Measurements from ENCODE around the gene OSBPL10.
"Not testable (repeated sequence)": the region's sequence is repeated elsewhere in the genome, so short reads cannot be mapped to it uniquely, and the experiment has no call there.

Gene OSBPL10, protein sequence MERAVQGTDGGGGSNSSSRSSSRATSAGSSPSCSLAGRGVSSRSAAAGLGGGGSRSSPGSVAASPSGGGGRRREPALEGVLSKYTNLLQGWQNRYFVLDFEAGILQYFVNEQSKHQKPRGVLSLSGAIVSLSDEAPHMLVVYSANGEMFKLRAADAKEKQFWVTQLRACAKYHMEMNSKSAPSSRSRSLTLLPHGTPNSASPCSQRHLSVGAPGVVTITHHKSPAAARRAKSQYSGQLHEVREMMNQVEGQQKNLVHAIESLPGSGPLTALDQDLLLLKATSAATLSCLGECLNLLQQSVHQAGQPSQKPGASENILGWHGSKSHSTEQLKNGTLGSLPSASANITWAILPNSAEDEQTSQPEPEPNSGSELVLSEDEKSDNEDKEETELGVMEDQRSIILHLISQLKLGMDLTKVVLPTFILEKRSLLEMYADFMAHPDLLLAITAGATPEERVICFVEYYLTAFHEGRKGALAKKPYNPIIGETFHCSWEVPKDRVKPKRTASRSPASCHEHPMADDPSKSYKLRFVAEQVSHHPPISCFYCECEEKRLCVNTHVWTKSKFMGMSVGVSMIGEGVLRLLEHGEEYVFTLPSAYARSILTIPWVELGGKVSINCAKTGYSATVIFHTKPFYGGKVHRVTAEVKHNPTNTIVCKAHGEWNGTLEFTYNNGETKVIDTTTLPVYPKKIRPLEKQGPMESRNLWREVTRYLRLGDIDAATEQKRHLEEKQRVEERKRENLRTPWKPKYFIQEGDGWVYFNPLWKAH

DNA sequence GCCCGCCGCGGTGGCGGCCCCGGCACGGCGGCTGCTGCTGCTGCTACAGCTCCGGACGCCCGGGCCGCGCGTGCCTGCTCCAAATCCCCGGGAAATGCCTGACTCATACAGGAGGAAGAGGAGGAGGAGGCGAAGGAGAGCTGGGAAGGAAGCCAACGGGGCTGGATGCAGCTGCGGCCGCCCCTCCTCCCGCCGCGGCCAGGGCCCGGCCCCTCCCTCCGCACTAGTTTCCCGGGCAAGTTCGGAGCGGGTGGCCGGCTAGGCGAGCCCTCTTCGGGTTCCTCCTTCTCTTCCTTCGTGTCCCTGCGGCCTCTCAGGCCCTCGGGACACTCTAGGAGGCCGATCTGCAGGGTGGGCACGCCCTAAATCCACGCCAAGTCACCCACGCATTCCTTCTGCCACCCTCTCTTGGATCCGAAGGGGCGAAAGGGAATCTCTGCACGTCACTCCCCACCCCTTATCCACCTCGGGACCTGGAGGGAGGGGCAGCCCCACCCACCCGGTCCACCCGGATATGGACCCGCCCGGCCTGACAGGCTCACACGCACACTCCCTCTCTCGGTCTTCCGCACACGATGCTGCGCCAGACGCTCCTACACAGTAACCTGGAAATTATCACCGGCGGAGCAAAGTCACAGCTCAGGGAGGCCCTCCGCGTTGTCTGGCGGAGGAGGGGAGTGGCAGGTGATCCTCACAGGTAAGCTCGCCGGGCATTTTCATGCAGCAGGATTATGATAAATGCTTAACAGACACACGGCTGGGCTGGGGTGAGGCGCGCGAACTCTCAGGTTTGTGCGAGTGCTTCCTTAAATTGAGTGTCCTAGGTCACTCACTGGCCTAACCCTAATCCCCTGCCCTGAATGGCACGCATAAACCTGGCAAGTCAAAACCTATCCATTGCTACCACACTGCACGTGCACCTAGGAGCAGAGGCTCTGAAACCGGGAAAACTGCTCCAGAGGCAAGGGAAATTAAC, at the start of gene OSBPL10, which contains the start of gene ZNF860:
Gene OSBPL10 (minus strand): TSS at position 57 of the 976 bp plus-strand sequence. CDS start 83 bp downstream, outside the sequence.
Gene ZNF860 (plus strand): TSS at position 545 of the 976 bp plus-strand sequence. CDS start 7,330 bp downstream, outside the sequence.
- peak; percentile 22 for DNase-seq

DNA sequence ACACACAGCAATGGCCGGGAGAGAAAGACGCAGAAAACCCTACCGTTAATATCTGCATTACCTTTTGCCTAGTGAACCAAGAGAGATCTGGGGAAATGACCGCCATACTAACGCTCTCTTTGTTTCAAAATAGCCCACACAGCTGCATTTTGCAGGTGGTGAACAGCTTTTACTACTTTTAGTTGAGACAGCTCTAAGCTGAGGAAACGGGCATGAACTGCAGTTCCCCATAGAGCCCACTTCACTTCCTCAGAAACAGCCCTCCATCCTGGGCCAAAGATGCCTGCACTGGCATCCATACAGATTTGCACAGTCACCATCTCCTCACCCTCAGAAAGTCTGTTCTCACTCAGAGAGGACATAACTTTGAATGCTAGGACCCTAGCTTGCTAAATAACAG, 45.5 kb upstream of the OSBPL10 start:
- DNase-seq, result no peak

DNA sequence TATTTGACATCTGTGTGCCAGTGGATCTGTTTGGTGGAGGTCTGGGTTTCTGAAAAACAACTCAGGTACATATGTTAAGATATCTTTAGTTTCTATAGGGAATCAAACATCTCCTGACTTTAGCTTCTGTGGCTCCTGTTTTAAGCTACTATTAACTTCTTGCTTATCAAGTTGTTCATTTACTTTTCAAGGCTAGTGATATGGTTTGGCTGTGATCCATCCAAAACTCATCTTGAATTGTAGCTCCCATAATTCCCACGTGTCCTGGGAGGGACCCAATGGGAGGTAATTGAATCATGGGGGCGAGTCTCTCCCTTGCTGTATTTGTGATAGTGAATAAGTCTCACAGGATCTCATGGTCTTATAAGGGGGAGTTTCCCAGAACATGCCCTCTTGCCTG, 41.9 kb upstream of the OSBPL10 start:
- no peak for DNase-seq

DNA sequence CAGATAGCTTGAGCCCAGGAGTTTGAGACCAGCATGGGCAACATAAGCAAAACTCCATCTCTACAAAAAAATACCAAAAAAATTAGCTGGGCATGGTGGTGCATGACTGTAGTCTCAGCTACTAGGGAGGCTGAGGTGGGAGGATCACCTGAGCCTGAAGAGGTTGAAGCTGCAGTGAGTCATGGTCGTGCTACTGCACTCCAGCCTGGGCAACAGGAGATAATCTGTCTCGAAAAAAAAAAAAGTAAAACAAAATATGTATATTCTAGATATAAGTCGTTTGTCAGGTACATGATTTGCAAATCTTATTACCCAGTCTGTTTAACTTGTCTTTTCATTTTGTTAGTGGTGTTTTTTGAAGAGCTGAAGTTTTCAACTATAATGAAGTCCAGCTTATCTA, 40.7 kb upstream of the OSBPL10 start:
- DNase-seq, result no peak

DNA sequence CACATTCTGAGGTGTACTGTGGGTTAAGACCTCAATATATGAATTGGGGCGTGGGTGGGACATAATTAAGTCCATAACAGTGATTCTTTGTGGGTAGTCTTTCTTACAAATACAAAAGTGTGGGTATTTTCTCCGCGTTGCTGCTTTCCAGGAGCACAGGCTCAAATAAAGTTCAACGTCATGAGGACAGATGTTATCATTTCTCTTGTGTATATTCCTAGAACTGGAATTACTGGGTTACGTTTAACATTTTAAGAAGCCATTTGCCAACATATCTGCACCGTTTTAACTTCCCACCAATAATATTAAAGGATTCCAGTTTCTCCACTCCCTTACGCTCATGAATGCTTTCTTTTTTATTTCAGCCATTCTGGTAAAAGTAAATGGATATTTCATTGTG, 40.1 kb upstream of the OSBPL10 start:
- no peak for DNase-seq

DNA sequence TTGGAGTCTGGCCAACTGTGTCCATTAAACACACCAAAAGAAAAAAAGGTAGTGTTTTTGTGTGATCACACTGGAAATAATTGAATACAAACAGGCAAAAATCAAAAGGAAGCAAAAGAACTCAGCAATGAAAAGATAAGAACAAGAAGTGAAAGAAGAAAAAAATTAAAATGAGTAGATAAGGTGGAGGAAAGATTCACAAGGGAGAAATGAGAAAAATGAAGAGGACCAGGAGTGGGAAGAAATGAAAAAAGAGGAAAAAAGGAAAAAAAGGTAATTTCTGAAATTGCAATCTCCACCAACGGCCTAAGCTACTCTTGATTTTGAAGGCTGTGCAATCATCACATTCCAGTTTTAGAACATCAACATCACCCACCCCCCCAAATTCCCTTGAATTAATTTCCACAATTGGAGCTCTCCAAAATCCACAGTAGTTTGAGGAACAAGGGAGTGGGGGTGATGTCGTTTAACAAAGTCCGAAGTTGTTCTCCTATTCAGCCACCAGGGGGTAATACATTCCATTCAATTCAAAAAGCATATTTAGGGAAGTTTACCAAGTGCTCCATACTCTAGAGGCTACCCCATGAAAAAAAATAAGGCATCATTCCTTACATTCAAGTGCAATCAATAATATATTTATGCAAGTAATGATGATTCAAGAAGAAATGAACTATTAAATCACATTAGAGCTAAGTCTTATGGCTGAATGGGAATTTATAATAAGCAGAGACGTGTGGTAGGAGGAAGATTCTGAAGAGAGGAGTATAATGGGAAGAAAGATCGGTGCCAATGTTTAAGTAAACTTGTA, 37.9 kb upstream of the OSBPL10 start:
- DNase-seq, result no peak

DNA sequence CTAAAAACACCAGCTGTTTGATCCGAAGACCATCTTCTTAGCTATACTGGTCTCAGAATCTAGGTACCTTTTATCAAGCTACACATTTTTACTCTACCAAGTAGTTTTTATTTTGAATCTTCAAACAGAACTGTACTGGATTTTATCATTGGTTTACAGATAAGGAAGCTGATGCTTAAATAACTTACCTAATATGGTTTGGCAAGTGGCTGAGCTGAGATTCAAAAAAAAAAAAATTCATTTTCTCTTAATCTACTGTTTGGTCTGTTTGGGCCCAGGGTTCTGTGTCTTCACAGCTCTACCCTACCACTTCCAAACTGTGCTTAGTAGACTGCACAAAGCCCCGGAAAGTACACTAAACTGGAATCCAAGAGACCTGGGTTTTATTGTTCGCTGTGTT, 36.2 kb upstream of the OSBPL10 start:
- DNase-seq, result no peak

DNA sequence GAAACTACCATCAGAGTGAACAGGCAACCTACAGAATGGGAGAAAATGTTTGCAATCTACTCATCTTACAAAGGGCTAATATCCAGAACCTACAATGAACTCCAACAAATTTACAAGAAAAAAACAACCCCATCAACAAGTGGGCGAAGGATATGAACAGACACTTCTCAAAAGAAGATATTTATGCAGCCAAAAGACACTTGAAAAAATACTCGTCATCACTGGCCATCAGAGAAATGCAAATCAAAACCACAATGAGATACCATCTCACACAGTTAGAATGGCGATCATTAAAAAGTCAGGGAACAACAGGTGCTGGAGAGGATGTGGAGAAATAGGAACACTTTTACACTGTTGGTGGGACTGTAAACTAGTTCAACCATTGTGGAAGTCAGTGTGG, 34.6 kb upstream of the OSBPL10 start:
- DNase-seq, result not testable (repeated sequence)

DNA sequence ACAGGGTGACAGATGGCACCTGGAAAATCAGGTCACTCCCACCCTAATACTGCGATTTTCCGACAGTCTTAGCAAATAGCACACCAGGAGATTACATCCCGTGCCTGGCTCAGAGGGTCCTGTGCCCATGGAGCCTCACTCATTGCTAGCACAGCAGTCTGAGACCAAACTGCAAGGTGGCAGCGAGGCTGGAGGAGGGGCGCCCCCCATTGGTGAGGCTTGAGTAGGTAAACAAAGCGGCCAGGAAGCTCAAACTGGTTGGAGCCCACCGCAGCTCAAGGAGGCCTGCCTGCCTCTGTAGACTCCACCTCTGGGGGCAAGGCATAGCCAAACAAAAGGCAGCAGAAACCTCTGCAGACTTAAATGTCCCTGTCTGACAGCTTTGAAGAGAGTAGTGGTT, 29.6 kb upstream of the OSBPL10 start:
- DNase-seq, result not testable (repeated sequence)

DNA sequence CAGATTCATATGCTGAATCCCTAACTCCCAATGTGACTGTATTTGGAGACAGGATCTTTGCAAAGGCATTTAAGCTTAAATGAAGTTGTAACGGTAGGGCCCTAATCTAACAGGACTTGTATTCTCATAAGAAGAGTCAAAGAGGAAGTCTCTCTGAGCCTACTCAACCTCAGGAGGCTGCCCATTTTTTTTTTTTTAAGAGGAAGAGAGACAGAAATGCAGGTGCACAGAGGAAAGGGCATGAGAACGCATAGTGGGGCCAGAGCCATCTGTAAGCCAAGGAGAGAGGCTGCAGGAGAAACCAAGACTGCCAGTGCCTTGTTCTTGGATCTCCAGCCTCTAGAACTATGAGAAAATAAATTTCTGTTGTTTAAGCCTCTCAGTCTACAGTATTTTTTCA, 28.9 kb upstream of the OSBPL10 start:
- DNase-seq, result no peak

DNA sequence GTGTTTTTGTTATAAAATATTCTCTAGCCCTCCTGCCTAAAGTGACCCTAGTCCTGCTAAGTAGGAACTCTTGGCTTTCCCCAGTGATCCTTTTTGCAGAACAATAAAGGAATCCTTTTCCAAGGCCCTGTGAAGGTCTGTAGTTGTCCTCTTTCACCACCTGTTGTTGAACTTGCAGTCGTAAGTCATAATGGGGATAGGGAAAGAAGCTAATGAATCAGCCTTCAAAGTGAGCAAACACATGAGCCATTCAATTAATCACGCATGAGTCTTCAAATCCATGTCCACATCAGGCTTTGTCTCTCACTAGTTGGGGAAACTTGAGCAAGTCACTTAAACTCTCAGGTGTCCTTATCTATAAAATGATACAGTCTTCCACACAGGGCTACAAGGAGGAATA, 28.0 kb upstream of the OSBPL10 start:
- no peak for DNase-seq

DNA sequence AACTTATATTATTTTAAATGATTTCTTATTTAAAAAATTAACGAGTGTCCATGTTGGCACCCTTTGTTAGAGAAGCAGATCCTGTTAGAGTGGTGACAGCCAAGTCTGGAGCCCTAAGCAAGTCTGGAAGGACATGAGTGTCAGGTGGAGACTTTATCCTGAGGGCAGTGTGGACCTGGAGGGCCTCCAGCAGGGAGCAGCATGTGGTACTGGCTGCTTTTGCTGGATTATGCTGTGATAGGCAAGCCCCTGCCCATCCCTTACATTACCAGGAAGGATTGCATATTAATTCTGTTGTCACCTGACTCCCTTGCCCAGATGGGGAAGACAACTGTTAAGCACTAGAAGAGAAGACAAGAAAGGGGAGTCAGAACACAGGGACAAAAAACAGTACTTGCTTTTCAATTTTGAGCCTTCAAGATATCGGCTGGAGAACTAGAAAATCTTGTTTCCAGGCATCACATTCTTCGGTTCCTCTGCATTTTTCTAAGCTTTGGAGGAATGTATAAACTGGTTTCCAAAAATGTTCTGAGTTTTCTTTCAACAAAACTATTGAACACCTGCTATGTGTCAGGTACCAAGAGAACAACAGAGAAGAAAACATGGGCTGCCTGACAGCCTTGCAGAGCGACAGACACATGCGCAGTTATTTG, 23.2 kb upstream of the OSBPL10 start:
- no peak for DNase-seq

DNA sequence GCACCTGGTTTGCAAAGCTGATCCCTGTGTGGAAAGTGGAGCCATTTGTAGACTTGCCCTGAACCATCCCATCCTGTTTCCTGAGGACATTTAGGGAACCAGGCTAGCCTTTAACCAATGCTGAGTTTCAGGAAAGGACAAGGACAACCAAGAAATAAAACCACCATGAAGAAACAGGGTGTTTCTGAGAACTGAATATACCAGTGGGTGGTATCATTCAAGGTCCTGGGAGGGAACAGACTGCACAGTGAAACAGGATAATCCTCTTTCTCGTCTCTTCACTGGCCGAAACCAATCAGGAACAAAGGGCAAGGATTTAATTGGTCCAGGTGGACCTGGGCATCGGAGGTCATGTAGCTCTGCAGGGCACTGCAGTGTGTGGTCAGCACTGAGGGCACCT, 22.3 kb upstream of the OSBPL10 start:
- DNase-seq, result no peak

DNA sequence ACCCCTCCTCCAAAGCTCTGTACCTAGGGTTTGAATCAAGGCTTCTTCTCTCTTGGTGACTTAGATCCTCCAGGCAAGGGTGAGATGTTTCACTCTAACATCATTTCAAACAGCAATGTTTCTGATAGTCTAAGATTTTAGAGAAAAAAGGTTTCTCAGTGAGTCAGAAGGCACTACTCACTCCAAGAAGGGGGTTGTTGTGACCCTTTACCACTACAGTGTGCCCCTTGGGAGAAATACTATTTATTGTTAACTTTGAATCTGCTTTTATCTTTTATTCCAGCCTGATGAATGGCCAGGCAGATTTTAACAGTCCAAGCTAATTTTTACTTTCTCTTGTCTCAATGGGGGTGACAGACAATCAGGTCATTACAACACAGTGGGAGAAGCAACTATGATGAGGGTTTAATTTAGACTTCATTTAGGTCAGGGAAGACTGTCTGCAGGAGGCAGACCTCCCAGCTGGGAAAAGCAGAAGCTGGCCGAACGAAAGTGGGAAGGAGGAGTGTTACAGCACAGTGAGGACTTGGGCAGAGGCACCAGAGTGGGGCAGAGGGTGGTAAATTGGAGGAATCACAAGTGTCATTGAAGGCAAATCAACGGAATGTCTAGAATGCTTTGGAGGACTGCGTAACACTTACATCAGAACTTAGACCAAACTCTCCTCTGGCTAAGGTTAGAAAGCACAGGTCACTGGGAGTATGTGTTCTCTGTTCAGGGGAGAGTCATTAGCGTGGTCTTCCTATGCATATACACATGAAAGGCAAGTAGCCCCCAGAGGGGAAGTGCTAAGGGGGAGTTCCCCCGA, 21.7 kb upstream of the OSBPL10 start:
- no peak for DNase-seq

DNA sequence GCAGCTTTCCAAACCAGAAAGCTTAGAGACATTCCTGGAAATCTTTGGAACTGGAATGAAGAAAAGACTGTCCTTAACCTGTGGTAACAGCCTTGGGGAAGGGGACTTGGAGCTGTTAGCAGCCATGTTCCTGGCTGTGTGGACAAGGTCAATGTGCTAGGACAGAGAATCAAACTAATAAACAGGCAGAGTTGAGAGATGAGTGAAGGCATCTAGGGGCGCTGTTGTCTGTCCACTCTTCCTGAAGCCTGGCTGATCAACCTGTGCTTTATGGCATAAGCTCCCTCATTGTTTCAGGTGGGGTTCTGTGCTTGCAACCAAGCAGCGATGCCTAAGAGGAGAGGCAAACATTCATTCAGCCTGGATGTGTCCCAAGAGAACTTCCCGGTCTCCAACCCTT, 19.8 kb upstream of the OSBPL10 start:
- DNase-seq, result no peak

DNA sequence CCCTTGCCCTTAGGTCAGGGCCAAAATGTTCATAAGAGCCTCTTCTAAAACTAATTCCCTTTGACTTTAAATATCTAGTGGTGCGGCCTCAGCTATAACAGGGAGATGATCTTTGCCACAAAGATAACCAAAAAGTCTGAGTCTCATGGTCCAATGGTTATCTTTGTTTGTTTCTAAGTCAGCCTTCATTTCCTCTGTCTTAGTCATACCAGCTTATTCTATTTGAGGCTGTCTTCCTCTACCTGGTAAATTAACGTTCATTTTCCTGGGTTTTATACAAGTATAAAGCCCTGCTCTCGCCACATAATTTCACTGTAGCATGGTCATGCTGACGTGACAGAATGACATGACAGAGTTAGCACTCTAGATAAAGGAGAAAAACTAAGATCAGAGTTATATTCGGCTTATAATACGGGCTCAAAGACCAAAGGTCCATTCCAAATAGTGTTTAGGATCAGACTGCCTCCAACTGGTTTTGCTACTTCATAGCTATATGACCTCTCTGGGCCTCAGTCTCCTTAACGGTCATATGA, 18.9 kb upstream of the OSBPL10 start:
- DNase-seq, result no peak

DNA sequence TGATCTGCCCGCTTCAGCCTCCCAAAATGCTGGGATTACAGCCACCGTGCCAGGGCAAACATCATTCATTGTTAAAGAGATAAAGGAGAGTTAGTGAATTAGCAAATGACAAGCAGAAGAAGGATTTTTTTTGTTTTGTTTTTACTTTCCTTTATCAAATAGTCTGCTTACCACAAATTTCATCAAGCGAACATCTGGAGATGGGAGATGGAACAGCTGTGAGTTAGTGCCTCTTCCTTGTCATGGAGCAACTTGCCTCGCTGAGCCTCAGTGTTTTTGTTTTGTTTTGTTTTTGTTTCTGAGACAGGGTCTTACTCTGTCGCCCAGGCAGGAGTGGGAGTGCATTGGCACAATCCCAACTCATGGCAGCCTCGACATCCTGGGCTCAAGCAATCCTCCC, 16.4 kb upstream of the OSBPL10 start:
- DNase-seq, result no peak

DNA sequence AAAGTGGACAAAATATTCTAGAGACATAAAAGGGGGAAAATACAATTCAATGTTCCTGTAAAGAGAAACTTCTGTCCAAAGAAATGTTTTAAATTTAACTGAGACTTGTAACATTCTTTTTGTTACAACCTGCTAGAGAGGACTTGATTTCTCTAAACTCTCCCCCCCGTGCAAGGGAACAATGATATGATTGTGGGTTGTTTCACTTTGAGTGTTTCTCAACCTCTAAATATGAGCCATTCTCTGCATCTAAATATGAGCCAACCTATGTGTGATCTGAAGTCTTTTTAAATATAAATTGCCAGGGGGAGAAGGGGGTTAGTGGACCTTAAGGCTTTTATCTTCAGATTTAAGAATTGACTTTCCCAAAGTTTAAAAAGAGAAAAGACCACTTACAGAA, 15.1 kb upstream of the OSBPL10 start:
- DNase-seq, result no peak

DNA sequence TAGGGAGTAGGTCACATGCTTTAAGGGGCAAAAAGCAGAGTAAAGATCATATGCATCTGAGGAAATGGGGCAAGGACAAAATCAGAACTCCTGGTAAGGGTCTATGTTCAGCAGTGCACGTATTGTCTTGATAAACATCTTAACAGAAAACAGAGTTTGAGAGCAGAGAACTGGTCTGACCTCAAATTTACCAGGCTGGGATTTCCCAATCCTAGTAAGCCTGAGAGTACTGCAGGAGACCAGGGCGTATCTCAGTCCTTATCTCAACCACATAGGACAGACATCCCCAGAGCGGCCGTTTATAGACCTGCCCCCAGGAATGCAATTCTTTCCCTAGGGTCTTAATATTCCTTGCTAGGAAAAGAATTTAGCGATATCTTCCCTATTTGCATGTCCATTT, 14.0 kb upstream of the OSBPL10 start:
- not testable (repeated sequence) for DNase-seq

DNA sequence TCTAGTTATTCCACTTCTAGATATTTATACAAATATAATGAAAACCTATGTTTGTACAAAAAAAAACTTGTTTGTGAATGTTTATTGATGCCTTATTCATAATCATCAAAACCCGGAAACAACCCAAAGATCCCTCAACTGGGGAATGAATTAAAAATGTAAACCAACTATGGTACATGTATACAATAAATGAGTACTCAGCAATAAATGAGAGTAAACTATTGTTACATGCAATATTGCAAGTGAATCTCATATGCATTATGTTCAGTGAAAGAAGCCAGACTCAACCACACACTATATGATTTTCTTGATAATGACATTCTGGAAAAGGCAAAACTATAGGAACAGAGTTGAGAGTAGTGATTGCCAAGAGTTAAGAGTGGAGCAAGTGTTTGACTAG, 12.8 kb upstream of the OSBPL10 start:
- DNase-seq, result no peak
